Measurements from ENCODE around the gene PDPN. TPM values are rescaled to one million over a fixed set of nuclear protein-coding genes. Genes with fewer than 3 reads are reported as not detected.
"Not testable (repeated sequence)": the region's sequence is repeated elsewhere in the genome, so short reads cannot be mapped to it uniquely, and the experiment has no call there.

PDPN gene
- total and polyA plus RNA-seq, 4 donors = 13.3 to 46.9 (median 32.4) TPM

DNA sequence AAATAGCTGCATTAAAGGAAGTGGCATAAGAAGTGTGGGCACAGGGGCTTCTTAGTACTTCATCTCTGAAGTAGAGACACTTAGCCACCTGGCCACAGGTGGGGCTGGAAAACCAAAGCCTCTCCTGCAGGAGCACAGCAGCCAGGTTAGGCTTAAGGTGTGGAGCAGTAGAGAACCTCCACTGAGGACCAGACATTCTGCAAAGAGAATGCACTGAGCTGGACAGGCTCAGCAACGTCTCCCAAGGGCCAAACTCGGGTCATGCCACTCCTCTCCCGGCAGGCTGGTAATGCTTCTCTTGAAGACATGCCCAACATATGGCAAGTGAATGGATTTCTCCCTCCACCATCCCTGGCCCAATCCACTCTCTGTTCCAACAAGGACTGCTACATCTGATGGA is 36.8 kb upstream of the PDPN start:
- H3K27me3 ChIP-seq (ENCODE audit: control insufficient read depth, insufficient read depth, low read length) = no peaks in the 10 kb centered on the region
- WGBS (ENCODE audit: insufficient coverage) = 60% methylated on average over 3 of the region's 3 CpGs
- no peak for DNase-seq (ENCODE audit: low read depth in 4 of 6, low spot score in 6 of 6)
- no peak overlapping the region for H3K27ac ChIP-seq (ENCODE audit: low read depth, low read length)
- no peaks in the 10 kb centered on the region for H3K9me3 ChIP-seq (ENCODE audit: control insufficient read depth, insufficient read depth, low read length)
- H3K4me3 ChIP-seq (ENCODE audit: low read depth, low read length) = no peak overlapping the region
- H3K36me3 ChIP-seq (ENCODE audit: control insufficient read depth, insufficient read depth, low read length) = no peaks in the 10 kb centered on the region
- H3K4me1 ChIP-seq (ENCODE audit: control insufficient read depth, insufficient read depth, low read length) = peaks cover 18% of the 10 kb centered on the region

- no peak for DNase-seq (ENCODE audit: low read depth in 4 of 6, low spot score in 6 of 6)
- Histone ChIP-seq H3K27ac (ENCODE audit: low read depth, low read length) (no peak overlapping the region), H3K36me3 (ENCODE audit: control insufficient read depth, insufficient read depth, low read length) (no peaks in the 10 kb centered on the region), H3K4me1 (ENCODE audit: control insufficient read depth, insufficient read depth, low read length) (peaks cover 16% of the 10 kb centered on the region), H3K27me3 (ENCODE audit: control insufficient read depth, insufficient read depth, low read length) (no peaks in the 10 kb centered on the region), H3K9me3 (ENCODE audit: control insufficient read depth, insufficient read depth, low read length) (no peaks in the 10 kb centered on the region), H3K4me3 (ENCODE audit: low read depth, low read length) (no peak overlapping the region)
- WGBS (ENCODE audit: insufficient coverage) = 88% methylated on average over 4 of the region's 6 CpGs
These were observed 35.4 kb upstream of the PDPN start for GRCh38 chr1:13548281-13548680.

- Histone ChIP-seq H3K9me3 (ENCODE audit: control insufficient read depth, insufficient read depth, low read length) (no peaks in the 10 kb centered on the region), H3K4me3 (ENCODE audit: low read depth, low read length) (no peak overlapping the region), H3K27me3 (ENCODE audit: control insufficient read depth, insufficient read depth, low read length) (no peaks in the 10 kb centered on the region), H3K4me1 (ENCODE audit: control insufficient read depth, insufficient read depth, low read length) (peaks cover 9% of the 10 kb centered on the region), H3K36me3 (ENCODE audit: control insufficient read depth, insufficient read depth, low read length) (no peaks in the 10 kb centered on the region), H3K27ac (ENCODE audit: low read depth, low read length) (no peak overlapping the region)
- 95% methylated on average over 4 of the region's 6 CpGs for WGBS (ENCODE audit: insufficient coverage)
- DNase-seq (ENCODE audit: low read depth in 4 of 6, low spot score in 6 of 6) = no peak
These were observed 34.6 kb upstream of the PDPN start for GRCh38 chr1:13549021-13549420.

GRCh38 chr1:13549521-13549920 is 34.1 kb upstream of the PDPN start:
- Histone ChIP-seq H3K36me3 (ENCODE audit: control insufficient read depth, insufficient read depth, low read length) (no peaks in the 10 kb centered on the region), H3K27me3 (ENCODE audit: control insufficient read depth, insufficient read depth, low read length) (no peaks in the 10 kb centered on the region), H3K27ac (ENCODE audit: low read depth, low read length) (no peak overlapping the region), H3K4me3 (ENCODE audit: low read depth, low read length) (no peak overlapping the region), H3K9me3 (ENCODE audit: control insufficient read depth, insufficient read depth, low read length) (no peaks in the 10 kb centered on the region), H3K4me1 (ENCODE audit: control insufficient read depth, insufficient read depth, low read length) (peaks cover 6% of the 10 kb centered on the region)
- peak in 2 of 6 donors; percentile 29 to 31 for DNase-seq (ENCODE audit: low read depth in 4 of 6, low spot score in 6 of 6)
- WGBS (ENCODE audit: insufficient coverage) = 60% methylated on average over 1 of the region's 3 CpGs

- 65% methylated on average over 3 of the region's 4 CpGs for WGBS (ENCODE audit: insufficient coverage)
- no peak overlapping the region for H3K27ac ChIP-seq (ENCODE audit: low read depth, low read length)
These were observed 33.0 kb upstream of the PDPN start for GRCh38 chr1:13550663-13551062.

DNA sequence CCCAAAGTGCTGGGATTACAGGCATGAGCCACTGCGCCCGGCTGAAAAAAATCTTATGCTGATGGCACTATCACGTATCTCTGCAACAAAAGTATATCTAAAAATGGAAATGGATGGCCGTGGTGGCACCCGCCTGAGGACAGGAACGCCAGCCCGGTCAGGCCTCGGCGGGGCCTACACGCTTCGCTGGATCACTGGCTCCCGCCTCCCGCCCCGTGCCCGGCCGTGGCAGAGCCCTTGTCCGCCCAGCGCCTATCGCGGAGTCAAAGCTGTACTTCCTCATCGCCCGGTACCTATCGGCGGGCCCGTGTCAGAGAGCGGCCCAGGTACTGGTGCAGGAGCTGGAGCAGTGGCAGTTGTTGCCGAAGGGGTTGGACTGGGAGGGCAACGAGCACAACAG is 28.8 kb upstream of the PDPN start:
- H3K4me3 ChIP-seq (ENCODE audit: low read depth, low read length) = no peak overlapping the region
- no peaks in the 10 kb centered on the region for H3K27me3 ChIP-seq (ENCODE audit: control insufficient read depth, insufficient read depth, low read length)
- no peak overlapping the region for H3K27ac ChIP-seq (ENCODE audit: low read depth, low read length)
- 96% methylated on average over 28 of the region's 28 CpGs for WGBS (ENCODE audit: insufficient coverage)
- peaks cover 2% of the 10 kb centered on the region for H3K4me1 ChIP-seq (ENCODE audit: control insufficient read depth, insufficient read depth, low read length)
- no peaks in the 10 kb centered on the region for H3K36me3 ChIP-seq (ENCODE audit: control insufficient read depth, insufficient read depth, low read length)
- no peaks in the 10 kb centered on the region for H3K9me3 ChIP-seq (ENCODE audit: control insufficient read depth, insufficient read depth, low read length)
- DNase-seq (ENCODE audit: low read depth in 4 of 6, low spot score in 6 of 6) = no peak

More at GRCh38 chr1:13550663-13551062, 33.0 kb upstream of the PDPN start:
- Histone ChIP-seq H3K4me1 (ENCODE audit: control insufficient read depth, insufficient read depth, low read length) (peaks cover 6% of the 10 kb centered on the region), H3K9me3 (ENCODE audit: control insufficient read depth, insufficient read depth, low read length) (no peaks in the 10 kb centered on the region), H3K36me3 (ENCODE audit: control insufficient read depth, insufficient read depth, low read length) (no peaks in the 10 kb centered on the region), H3K27me3 (ENCODE audit: control insufficient read depth, insufficient read depth, low read length) (no peaks in the 10 kb centered on the region), H3K4me3 (ENCODE audit: low read depth, low read length) (no peak overlapping the region)
- peak in 1 of 6 donors; percentile 49 for DNase-seq (ENCODE audit: low read depth in 4 of 6, low spot score in 6 of 6)

DNA sequence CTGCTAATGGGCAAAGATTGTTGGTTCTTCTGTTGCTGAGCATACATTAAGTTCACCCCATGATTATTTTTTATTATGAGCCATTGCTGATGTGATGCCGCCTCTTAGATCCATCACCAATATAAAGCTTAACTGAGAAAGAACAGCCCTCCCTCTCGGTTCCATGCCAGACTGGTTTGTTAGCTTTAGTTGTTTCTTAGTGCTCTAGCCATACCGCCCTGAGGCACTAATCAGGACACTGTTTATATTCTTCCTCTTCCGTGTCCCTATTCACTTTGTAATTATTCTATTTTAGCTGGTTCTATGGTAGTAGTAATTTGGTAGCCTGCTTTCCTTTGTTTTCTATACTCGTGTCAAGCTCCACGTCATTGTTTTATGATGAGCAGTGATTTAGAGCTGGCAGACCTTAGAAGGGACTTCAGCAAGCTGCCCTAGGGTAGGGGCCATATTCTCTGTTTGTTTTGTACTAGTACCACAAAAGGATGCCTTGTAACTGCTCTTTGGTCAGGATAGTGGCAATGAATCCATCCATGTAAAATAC is 27.3 kb upstream of the PDPN start:
- no peaks in the 10 kb centered on the region for H3K4me1 ChIP-seq (ENCODE audit: control insufficient read depth, insufficient read depth, low read length)
- no peak for DNase-seq (ENCODE audit: low read depth in 4 of 6, low spot score in 6 of 6)
- no peak overlapping the region for H3K4me3 ChIP-seq (ENCODE audit: low read depth, low read length)
- 34% methylated on average over 3 of the region's 6 CpGs for WGBS (ENCODE audit: insufficient coverage)
- no peaks in the 10 kb centered on the region for H3K36me3 ChIP-seq (ENCODE audit: control insufficient read depth, insufficient read depth, low read length)
- no peaks in the 10 kb centered on the region for H3K27me3 ChIP-seq (ENCODE audit: control insufficient read depth, insufficient read depth, low read length)
- H3K9me3 ChIP-seq (ENCODE audit: control insufficient read depth, insufficient read depth, low read length) = no peaks in the 10 kb centered on the region
- H3K27ac ChIP-seq (ENCODE audit: low read depth, low read length) = no peak overlapping the region

DNA sequence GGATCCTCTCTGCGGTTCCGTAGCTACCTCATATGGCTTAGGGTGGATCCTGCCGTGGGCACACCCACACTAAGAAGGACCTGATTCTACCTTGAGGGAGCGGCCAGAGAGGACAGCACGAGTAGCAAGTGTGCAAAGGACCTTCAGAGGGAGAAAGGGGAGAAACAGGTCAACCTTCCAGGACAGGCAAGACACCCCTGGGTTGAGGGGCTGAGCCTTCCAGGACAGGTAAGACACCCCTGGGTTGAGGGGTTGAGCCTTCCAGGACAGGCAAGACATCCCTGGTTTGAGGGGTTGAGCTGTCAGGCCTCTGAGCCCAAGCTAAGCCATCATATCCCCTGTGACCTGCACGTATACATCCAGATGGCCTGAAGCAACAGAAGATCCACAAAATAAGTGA is 23.1 kb upstream of the PDPN start:
- no peak overlapping the region for H3K4me3 ChIP-seq (ENCODE audit: low read depth, low read length)
- no peaks in the 10 kb centered on the region for H3K9me3 ChIP-seq (ENCODE audit: control insufficient read depth, insufficient read depth, low read length)
- DNase-seq (ENCODE audit: low read depth in 4 of 6, low spot score in 6 of 6) = no peak
- no peak overlapping the region for H3K27ac ChIP-seq (ENCODE audit: low read depth, low read length)
- no peaks in the 10 kb centered on the region for H3K27me3 ChIP-seq (ENCODE audit: control insufficient read depth, insufficient read depth, low read length)
- WGBS (ENCODE audit: insufficient coverage) = 99% methylated on average over 6 of the region's 6 CpGs
- H3K36me3 ChIP-seq (ENCODE audit: control insufficient read depth, insufficient read depth, low read length) = no peaks in the 10 kb centered on the region
- H3K4me1 ChIP-seq (ENCODE audit: control insufficient read depth, insufficient read depth, low read length) = no peaks in the 10 kb centered on the region

DNA sequence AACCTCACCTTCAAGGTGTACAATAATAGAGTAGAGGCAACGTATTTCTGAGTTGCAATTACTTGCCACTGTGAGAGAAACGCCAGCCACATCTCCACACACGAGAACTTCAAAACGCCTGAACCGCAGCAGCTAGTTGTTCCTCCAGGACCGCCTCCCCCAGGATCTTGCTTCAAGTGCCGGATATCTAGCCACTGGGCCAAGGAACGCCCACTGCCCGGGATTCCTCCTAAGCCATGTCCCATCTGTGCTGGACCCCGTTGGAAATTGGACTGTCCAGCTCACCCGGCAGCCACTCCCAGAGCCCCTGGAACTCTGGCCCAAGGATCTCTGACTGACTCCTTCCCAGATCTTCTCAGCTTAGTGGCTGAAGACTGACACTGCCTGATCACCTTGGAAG is 20.7 kb upstream of the PDPN start:
- H3K27me3 ChIP-seq (ENCODE audit: control insufficient read depth, insufficient read depth, low read length) = not testable (repeated sequence)

DNA sequence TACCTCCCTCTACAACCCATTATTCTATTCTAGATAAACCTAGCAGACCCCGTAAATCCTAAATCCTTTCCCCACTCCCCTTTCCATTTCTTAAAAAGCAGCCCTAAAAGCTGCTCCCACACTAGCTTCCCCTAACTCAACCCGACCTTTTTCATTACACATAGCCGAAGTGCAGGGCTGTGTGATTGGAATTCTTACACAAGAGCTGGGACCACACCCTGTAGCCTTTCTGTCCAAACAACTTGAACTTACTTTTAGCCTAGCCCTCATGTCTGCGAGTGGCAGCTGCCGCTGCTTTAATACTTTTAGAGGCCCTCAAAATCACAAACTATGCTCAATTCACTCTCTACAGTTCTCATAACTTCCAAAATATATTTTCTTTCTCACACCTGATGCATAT is 19.6 kb upstream of the PDPN start:
- DNase-seq (ENCODE audit: low read depth in 4 of 6, low spot score in 6 of 6) = no peak
- WGBS (ENCODE audit: insufficient coverage) = 90% methylated on average over 5 of the region's 5 CpGs
- no peak overlapping the region for H3K27ac ChIP-seq (ENCODE audit: low read depth, low read length)
- no peaks in the 10 kb centered on the region for H3K4me1 ChIP-seq (ENCODE audit: control insufficient read depth, insufficient read depth, low read length)
- no peaks in the 10 kb centered on the region for H3K36me3 ChIP-seq (ENCODE audit: control insufficient read depth, insufficient read depth, low read length)
- no peaks in the 10 kb centered on the region for H3K27me3 ChIP-seq (ENCODE audit: control insufficient read depth, insufficient read depth, low read length)
- H3K4me3 ChIP-seq (ENCODE audit: low read depth, low read length) = no peak overlapping the region
- H3K9me3 ChIP-seq (ENCODE audit: control insufficient read depth, insufficient read depth, low read length) = no peaks in the 10 kb centered on the region

More for the DNA sequence above, 20.7 kb upstream of the PDPN start:
- not testable (repeated sequence) for H3K4me3 ChIP-seq (ENCODE audit: low read depth, low read length); H3K36me3 ChIP-seq (ENCODE audit: control insufficient read depth, insufficient read depth, low read length); H3K27ac ChIP-seq (ENCODE audit: low read depth, low read length); H3K9me3 ChIP-seq (ENCODE audit: control insufficient read depth, insufficient read depth, low read length); H3K4me1 ChIP-seq (ENCODE audit: control insufficient read depth, insufficient read depth, low read length); DNase-seq (ENCODE audit: low read depth in 4 of 6, low spot score in 6 of 6)
- 97% methylated on average over 10 of the region's 11 CpGs for WGBS (ENCODE audit: insufficient coverage)

Data from spinal cord (tissue), 10 donors.